ENCODE measurements around the gene MAML2. TPM values are rescaled to one million over a fixed set of nuclear protein-coding genes. Genes with fewer than 3 reads are reported as not detected.

MAML2 gene
- total and polyA plus RNA-seq, 2 of the 13 experiments (the other 11 are each of a cell fraction or from before 2014, with no cell fraction given): 2.3 to 25.9 TPM

DNA sequence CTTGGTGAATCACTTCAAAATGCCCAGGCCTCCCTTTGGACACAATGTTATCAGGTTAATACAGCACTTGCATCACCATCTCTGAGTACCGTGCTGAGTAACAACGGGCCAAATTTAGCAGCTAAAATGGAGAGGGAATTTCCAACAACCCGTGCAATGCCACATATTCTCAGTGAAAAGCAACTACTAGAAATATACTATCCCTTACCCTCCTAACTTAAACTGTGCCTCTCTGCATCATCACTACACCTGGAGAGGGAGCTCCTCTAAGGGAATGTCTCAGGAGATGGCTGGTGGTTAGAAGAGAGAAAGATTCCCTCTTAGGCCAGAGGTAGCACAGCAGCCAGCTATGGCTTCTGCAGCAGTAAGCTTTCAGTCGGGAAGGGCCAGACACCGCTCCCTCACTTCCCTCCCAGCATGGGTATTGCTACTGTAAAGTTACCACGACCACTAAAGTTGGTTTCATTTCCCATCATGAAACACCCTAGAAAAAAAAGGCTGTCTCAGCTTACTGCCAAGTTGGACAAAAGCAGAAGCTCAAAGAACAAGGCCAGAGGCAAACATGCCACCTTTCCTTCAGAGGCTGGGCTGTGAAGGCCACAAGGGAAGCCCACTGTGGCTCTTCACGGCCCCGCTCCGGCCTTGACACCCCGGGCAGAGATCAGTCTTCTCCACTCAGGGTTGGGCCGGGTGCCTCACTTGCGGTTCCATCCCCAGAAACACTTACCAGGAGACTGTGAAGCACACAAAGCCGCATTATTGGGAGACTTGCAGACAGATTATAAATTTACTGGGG lies 3.9 kb downstream of the MAML2 start (continued):
- TF ChIP-seq, protein P1, sequence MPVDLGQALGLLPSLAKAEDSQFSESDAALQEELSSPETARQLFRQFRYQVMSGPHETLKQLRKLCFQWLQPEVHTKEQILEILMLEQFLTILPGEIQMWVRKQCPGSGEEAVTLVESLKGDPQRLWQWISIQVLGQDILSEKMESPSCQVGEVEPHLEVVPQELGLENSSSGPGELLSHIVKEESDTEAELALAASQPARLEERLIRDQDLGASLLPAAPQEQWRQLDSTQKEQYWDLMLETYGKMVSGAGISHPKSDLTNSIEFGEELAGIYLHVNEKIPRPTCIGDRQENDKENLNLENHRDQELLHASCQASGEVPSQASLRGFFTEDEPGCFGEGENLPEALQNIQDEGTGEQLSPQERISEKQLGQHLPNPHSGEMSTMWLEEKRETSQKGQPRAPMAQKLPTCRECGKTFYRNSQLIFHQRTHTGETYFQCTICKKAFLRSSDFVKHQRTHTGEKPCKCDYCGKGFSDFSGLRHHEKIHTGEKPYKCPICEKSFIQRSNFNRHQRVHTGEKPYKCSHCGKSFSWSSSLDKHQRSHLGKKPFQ (CRISPR knock-in tag; IDR thresholded peaks at IDR 0.05; ENCODE audit: insufficient replicate concordance): no peak
- TF ChIP-seq SP4 (CRISPR knock-in tag; IDR thresholded peaks at IDR 0.05) (no peak), ZNF430 (CRISPR knock-in tag; IDR thresholded peaks at IDR 0.05) (no peak), ATF4 (CRISPR knock-in tag; IDR thresholded peaks at IDR 0.05) (no peak), TOE1 (CRISPR knock-in tag; IDR thresholded peaks at IDR 0.05) (no peak), ZBTB7B (CRISPR knock-in tag; IDR thresholded peaks at IDR 0.05) (no peak), GTF2F1 (IDR thresholded peaks at IDR 0.05; ENCODE audit: low read length) (no peak), ZIK1 (CRISPR knock-in tag; IDR thresholded peaks at IDR 0.05; ENCODE audit: borderline replicate concordance, low read depth) (no peak), THAP7 (CRISPR knock-in tag; IDR thresholded peaks at IDR 0.05) (0 out of 2 replicates have a peak, but pooled peaks have one; percentile 35), HNRNPLL (IDR thresholded peaks at IDR 0.05; ENCODE audit: low read depth, low read length, poor library complexity, severe bottlenecking) (no peak), ZMYM2 (CRISPR knock-in tag; IDR thresholded peaks at IDR 0.05) (no peak), HDAC1 (CRISPR knock-in tag; IDR thresholded peaks at IDR 0.05) (0 out of 2 replicates have a peak, but pooled peaks have one; percentile 36), ZNF615 (CRISPR knock-in tag; IDR thresholded peaks at IDR 0.05; ENCODE audit: borderline replicate concordance) (no peak), MAFF (IDR thresholded peaks at IDR 0.05; ENCODE audit: low read depth, low read length) (no peak), ZNF788 (CRISPR knock-in tag; IDR thresholded peaks at IDR 0.05; ENCODE audit: borderline replicate concordance) (no peak), ZBTB34 (CRISPR knock-in tag; IDR thresholded peaks at IDR 0.05) (no peak), ZMYM4 (CRISPR knock-in tag; IDR thresholded peaks at IDR 0.05) (peak; percentile 61), JUNB (CRISPR knock-in tag; IDR thresholded peaks at IDR 0.05; ENCODE audit: borderline replicate concordance) (no peak), ZNF775 (CRISPR knock-in tag; IDR thresholded peaks at IDR 0.05; ENCODE audit: borderline replicate concordance) (no peak)
- TF ChIP-seq, protein P2, sequence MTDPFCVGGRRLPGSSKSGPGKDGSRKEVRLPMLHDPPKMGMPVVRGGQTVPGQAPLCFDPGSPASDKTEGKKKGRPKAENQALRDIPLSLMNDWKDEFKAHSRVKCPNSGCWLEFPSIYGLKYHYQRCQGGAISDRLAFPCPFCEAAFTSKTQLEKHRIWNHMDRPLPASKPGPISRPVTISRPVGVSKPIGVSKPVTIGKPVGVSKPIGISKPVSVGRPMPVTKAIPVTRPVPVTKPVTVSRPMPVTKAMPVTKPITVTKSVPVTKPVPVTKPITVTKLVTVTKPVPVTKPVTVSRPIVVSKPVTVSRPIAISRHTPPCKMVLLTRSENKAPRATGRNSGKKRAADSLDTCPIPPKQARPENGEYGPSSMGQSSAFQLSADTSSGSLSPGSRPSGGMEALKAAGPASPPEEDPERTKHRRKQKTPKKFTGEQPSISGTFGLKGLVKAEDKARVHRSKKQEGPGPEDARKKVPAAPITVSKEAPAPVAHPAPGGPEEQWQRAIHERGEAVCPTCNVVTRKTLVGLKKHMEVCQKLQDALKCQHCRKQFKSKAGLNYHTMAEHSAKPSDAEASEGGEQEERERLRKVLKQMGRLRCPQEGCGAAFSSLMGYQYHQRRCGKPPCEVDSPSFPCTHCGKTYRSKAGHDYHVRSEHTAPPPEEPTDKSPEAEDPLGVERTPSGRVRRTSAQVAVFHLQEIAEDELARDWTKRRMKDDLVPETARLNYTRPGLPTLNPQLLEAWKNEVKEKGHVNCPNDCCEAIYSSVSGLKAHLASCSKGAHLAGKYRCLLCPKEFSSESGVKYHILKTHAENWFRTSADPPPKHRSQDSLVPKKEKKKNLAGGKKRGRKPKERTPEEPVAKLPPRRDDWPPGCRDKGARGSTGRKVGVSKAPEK (CRISPR knock-in tag; IDR thresholded peaks at IDR 0.05; ENCODE audit: borderline replicate concordance): 0 out of 2 replicates have a peak, but pooled peaks have one; percentile 78
